Measurements from ENCODE around the gene ERG. TPM values are rescaled to one million over a fixed set of nuclear protein-coding genes. Genes with fewer than 3 reads are reported as not detected.

The ERG gene
- total and polyA plus RNA-seq, 9 of the 15 experiments (the other 6 are each of a cell fraction or from before 2014, with no cell fraction given): 0.06 TPM; not detected in 8

GRCh38 chr21:38476385-38476784 lies 21.9 kb downstream of the ERG start (continued):
- TF ChIP-seq SAFB2 (IDR thresholded peaks at IDR 0.05; ENCODE audit: borderline replicate concordance, low read depth, low read length, severe bottlenecking) (no peak), EHMT2 (IDR thresholded peaks at IDR 0.05) (peak; percentile 62; the same call in 1 of the 2 replicates), ZNF212 (CRISPR knock-in tag; IDR thresholded peaks at IDR 0.05) (no peak), PTTG1 (tag; IDR thresholded peaks at IDR 0.05; ENCODE audit: low read depth) (no peak), SNIP1 (IDR thresholded peaks at IDR 0.05; ENCODE audit: low read depth) (no peak), ZMIZ1 (IDR thresholded peaks at IDR 0.05; ENCODE audit: low read depth in 2 of 2, low read length in 2 of 2) (peak in 1 of 2 experiments; percentile 82; a peak in 1 of 4 replicates), DPF2 (IDR thresholded peaks at IDR 0.05) (peak; percentile 76; the same call in 1 of the 2 replicates), HNRNPL (IDR thresholded peaks at IDR 0.05; ENCODE audit: low read depth, low read length) (no peak), ZNF696 (CRISPR knock-in tag; conservative IDR thresholded peaks at IDR 0.05) (no peak), ZNF23 (CRISPR knock-in tag; IDR thresholded peaks at IDR 0.05) (no peak), CBFB (CRISPR knock-in tag; IDR thresholded peaks at IDR 0.05) (no peak), DDX20 (tag; IDR thresholded peaks at IDR 0.05; ENCODE audit: low read depth) (no peak), FOXP4 (CRISPR knock-in tag; IDR thresholded peaks at IDR 0.05; ENCODE audit: borderline replicate concordance) (no peak), ZNF224 (CRISPR knock-in tag; IDR thresholded peaks at IDR 0.05) (no peak), PCBP1 (IDR thresholded peaks at IDR 0.05; ENCODE audit: low read depth, low read length, poor library complexity, severe bottlenecking) (no peak), PHF8 (IDR thresholded peaks at IDR 0.05; ENCODE audit: borderline replicate concordance, low read length) (no peak), EP400 (IDR thresholded peaks at IDR 0.05) (no peak), PHF21A (IDR thresholded peaks at IDR 0.05; ENCODE audit: borderline replicate concordance, low read depth) (no peak), ZNF253 (CRISPR knock-in tag; conservative IDR thresholded peaks at IDR 0.05) (no peak), SMAD3 (CRISPR knock-in tag; conservative IDR thresholded peaks at IDR 0.05) (0 out of 2 replicates have a peak, but pooled peaks have one; percentile 64), ZBTB12 (CRISPR knock-in tag; IDR thresholded peaks at IDR 0.05) (peak; percentile 63; the same call in 1 of the 2 replicates), ZNF41 (CRISPR knock-in tag; conservative IDR thresholded peaks at IDR 0.05) (peak; percentile 21; the same call in 1 of the 2 replicates), TGIF2 (CRISPR knock-in tag; IDR thresholded peaks at IDR 0.05) (no peak), RHOXF2B (CRISPR knock-in tag; conservative IDR thresholded peaks at IDR 0.05) (no peak), LARP7 (IDR thresholded peaks at IDR 0.05) (no peak)
